Psoas muscle (tissue), 8 donors: ENCODE measurements around the gene APLN. TPM values are rescaled to one million over a fixed set of nuclear protein-coding genes. Genes with fewer than 3 reads are reported as not detected.

ENCODE experiments used
- ATAC-seq, 4 donors: fragments of 200-7000 bp; cut with Tn5 transposase; one replicate each; pipeline ENCODE4 v1.9.1; 2020; ENCODE audit warnings: moderate library complexity in 3 of 4, mild to moderate bottlenecking in 2 of 4
- DNase-seq, 2 donors: peaks; one replicate each; pipeline ENCODE4 v3.0.0-alpha.2; 2020
- H3K27ac ChIP-seq: fragments of 200-600 bp; one replicate; pipeline ENCODE4 v1.8.0; 2022
- H3K27me3 ChIP-seq, 3 donors: fragments of 200-600 bp in 1 of 3; one replicate each; pipeline versions ENCODE4 v1.6.1 to v1.8.0; 2013 to 2022; ENCODE audit warnings: low read length in 2 of 3, mild to moderate bottlenecking in 2 of 3, moderate library complexity in 1 of 3; ENCODE audit not compliant: insufficient read depth in 3 of 3
- H3K36me3 ChIP-seq, 2 donors: fragments of 200-600 bp in 1 of 2; one replicate each; pipeline versions ENCODE4 v1.6.1 to v1.8.0; 2013 to 2022; ENCODE audit warnings: low read depth in 1 of 2, mild to moderate bottlenecking in 1 of 2, moderate library complexity in 1 of 2; ENCODE audit not compliant: insufficient read depth in 1 of 2
- H3K4me1 ChIP-seq: fragments of 200-600 bp; one replicate; pipeline ENCODE4 v1.8.0; 2022
- H3K4me3 ChIP-seq: fragments of 200-600 bp; one replicate; pipeline ENCODE4 v1.8.0; 2022; ENCODE audit warnings: mild to moderate bottlenecking
- H3K9me3 ChIP-seq: fragments of 200-600 bp; one replicate; pipeline ENCODE4 v1.8.0; 2022
- CTCF ChIP-seq: fragments of 200-600 bp; IDR thresholded peaks from one replicate; pipeline ENCODE4 v1.8.0; 2022; ENCODE audit warnings: antibody characterized with exemption
- WGBS, 3 donors: extraction: QIAGEN DNeasy Blood & Tissue Kit; methylation state at CpG; one replicate each; pipeline versions ENCODE4 v1.1.6 to v1.1.7; 2013; 5-methylcytosine and 5-hydroxymethylcytosine counted together
- intact Hi-C, 2 donors: fragments of 100-400 bp; cut with DNase I; formaldehyde crosslinking; loops; one replicate each; pipeline versions ENCODE4 v1.11.0 to v1.14.2; 2022
- polyA plus RNA-seq, 3 donors: library from polyadenylated mRNA; stranded (reverse); fragments of 200-250 nt; gene quantifications; one replicate each; pipeline ENCODE4 v1.2.3, GENCODE V29; 2013
- total RNA-seq, 4 donors: library from RNA; stranded (reverse); fragmentation: NEBNext Ultra II Directional in 2 of 4; extraction: Animal tissue kit (Norgen Biotek cat#: 25700) in 2 of 4; gene quantifications; one replicate each; pipeline versions ENCODE4 v1.2.1 to v1.2.4, GENCODE V29; 2021 to 2023
- donor health status: healthy with polysubstance abuse.
- donor health status: DM: no; HTN: no; CAD: no; lungs with moderate emphysema.
- donor health status: Bipolar disorder and iron deficiency.
- donor health status: healthy.
- donor health status: DM: yes; HTN: yes; CAD: no.
- donor health status: DM: no; HTN: no; CAD: no.
- donor health status: DM: no; HTN: no; CAD: no.
- donor health status: DM: yes; HTN: yes; CAD: no.

The APLN gene
- total and polyA plus RNA-seq, 7 donors: 0.13 to 4.1 (median 0.86) TPM

GRCh38 chrX:129648514-129649267, 6.1 kb downstream of the APLN start:
- no peak overlapping the region for H3K4me3 ChIP-seq
- no peak overlapping the region for H3K27ac ChIP-seq
- 85 to 99% (median 96%) methylated on average over 13 to 20 of the region's 20 CpGs for WGBS, 3 donors
- ATAC-seq (no peak), DNase-seq (no peak)
- no peaks in the 10 kb centered on the region for H3K36me3 ChIP-seq
- no peaks in the 10 kb centered on the region for H3K27me3 ChIP-seq
- intact Hi-C loops: no loop called here
- no peaks in the 10 kb centered on the region for H3K9me3 ChIP-seq
- H3K4me1 ChIP-seq: no peaks in the 10 kb centered on the region
- no peak for TF ChIP-seq CTCF

GRCh38 chrX:129647418-129648410, 7.0 kb downstream of the APLN start:
- TF ChIP-seq CTCF: no peak
- WGBS, 3 donors: 85 to 98% (median 96%) methylated on average over 10 to 14 of the region's 14 CpGs
- no peak for ATAC-seq
- intact Hi-C loops: no loop called here
- no peaks in the 10 kb centered on the region for H3K27me3 ChIP-seq
- H3K9me3 ChIP-seq: no peaks in the 10 kb centered on the region
- no peak overlapping the region for H3K27ac ChIP-seq
- no peaks in the 10 kb centered on the region for H3K4me1 ChIP-seq
- no peak for DNase-seq
- H3K36me3 ChIP-seq: no peaks in the 10 kb centered on the region
- H3K4me3 ChIP-seq: no peak overlapping the region

- Histone ChIP-seq H3K27me3 (no peaks in the 10 kb centered on the region), H3K4me1 (no peaks in the 10 kb centered on the region), H3K27ac (no peak overlapping the region), H3K4me3 (no peak overlapping the region), H3K36me3 (no peaks in the 10 kb centered on the region), H3K9me3 (no peaks in the 10 kb centered on the region)
- ATAC-seq: no peak
- DNase-seq: no peak
- TF ChIP-seq CTCF: no peak
- 66 to 88% (median 83%) methylated on average over 7 to 13 of the region's 13 CpGs for WGBS, 3 donors
- intact Hi-C loops: no loop called here
Observed at GRCh38 chrX:129646566-129647417, 8.0 kb downstream of the APLN start.

GRCh38 chrX:129642641-129643040, 12.1 kb downstream of the APLN start:
- intact Hi-C loops: no loop called here
- H3K4me3 ChIP-seq: no peak overlapping the region
- DNase-seq (no peak), ATAC-seq (no peak)
- H3K36me3 ChIP-seq: no peaks in the 10 kb centered on the region
- H3K4me1 ChIP-seq: no peaks in the 10 kb centered on the region
- no peak overlapping the region for H3K27ac ChIP-seq
- H3K27me3 ChIP-seq: no peaks in the 10 kb centered on the region
- 46 to 57% (median 53%) methylated on average over 4 of the region's 4 CpGs for WGBS, 3 donors
- TF ChIP-seq CTCF: no peak
- no peaks in the 10 kb centered on the region for H3K9me3 ChIP-seq
